ACC112 (cell line): ENCODE data around the gene DENND5B.

Source experiments
- H2AFZ ChIP-seq: fragments of 200-600 bp; sonication (generic); one replicate; pipeline ENCODE4 v1.6.0; 2017; ENCODE audit warnings: antibody characterized with exemption, low read length; ENCODE audit not compliant: unreplicated experiment
- H3K27ac ChIP-seq: fragments of 200-600 bp; sonication (generic); 2 replicates; pipeline ENCODE4 v1.5.1; 2014; ENCODE audit warnings: low read depth, mild to moderate bottlenecking, antibody characterized with exemption, low read length, moderate library complexity
- H3K27me3 ChIP-seq: fragments of 200-600 bp; sonication (generic); 2 replicates; pipeline ENCODE4 v1.6.1; 2014; ENCODE audit warnings: mild to moderate bottlenecking, antibody characterized with exemption, low read length, moderate library complexity, mixed read lengths; ENCODE audit not compliant: insufficient read depth
- H3K36me3 ChIP-seq: fragments of 200-600 bp; sonication (generic); 2 replicates; pipeline ENCODE4 v1.6.1; 2016; ENCODE audit warnings: mild to moderate bottlenecking, antibody characterized with exemption, low read length, moderate library complexity, mixed read lengths; ENCODE audit not compliant: insufficient read depth
- H3K4me1 ChIP-seq: fragments of 200-600 bp; sonication (generic); one replicate; pipeline ENCODE4 v1.6.1; 2016; ENCODE audit warnings: low read length, mixed read lengths; ENCODE audit not compliant: insufficient read depth, unreplicated experiment, control insufficient read depth
- H3K4me3 ChIP-seq: fragments of 200-600 bp; sonication (generic); 2 replicates; pipeline ENCODE4 v1.5.1; 2014; ENCODE audit warnings: mild to moderate bottlenecking, low read depth, low read length
- H3K79me2 ChIP-seq: fragments of 200-600 bp; sonication (generic); one replicate; pipeline ENCODE4 v1.6.0; 2016; ENCODE audit warnings: low read length; ENCODE audit not compliant: control insufficient read depth, unreplicated experiment, insufficient read depth

Gene DENND5B

DNA sequence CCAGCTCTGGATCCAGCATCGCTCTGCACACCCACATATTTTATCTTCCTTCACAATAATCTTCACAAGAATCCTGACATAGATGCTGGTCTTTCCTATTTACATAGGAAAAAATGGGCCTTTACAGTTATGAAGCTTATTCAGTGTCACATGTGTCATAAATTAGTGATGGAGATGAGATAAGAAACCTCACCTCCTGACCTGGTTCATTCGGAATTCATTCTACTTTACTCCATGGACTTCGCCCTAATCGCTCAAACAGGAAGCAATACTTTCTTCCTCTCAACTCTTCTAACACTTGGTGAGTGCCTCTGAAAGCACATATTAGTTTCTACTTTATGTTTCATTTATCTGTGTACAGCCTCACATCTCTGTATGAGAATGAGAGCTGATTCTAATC lies 253.0 kb downstream of the DENND5B start:
- Histone ChIP-seq H3K27me3 (peaks cover 3% of the 10 kb centered on the region; the same call in 1 of the 2 replicates), H3K4me3 (no peak overlapping the region), H3K79me2 (no peaks in the 10 kb centered on the region), H3K4me1 (no peaks in the 10 kb centered on the region), H2AFZ (no peak overlapping the region), H3K36me3 (no peaks in the 10 kb centered on the region), H3K27ac (no peak overlapping the region)
